Renal cortex interstitium (tissue), 11 donors: ENCODE results near the gene SAMSN1. TPM values are rescaled to one million over a fixed set of nuclear protein-coding genes. Genes with fewer than 3 reads are reported as not detected.
"Not testable (repeated sequence)": the region's sequence is repeated elsewhere in the genome, so short reads cannot be mapped to it uniquely, and the experiment has no call there.

Experiments
- DNase-seq, 11 donors: peaks; one replicate each; pipeline ENCODE4 v3.0.0-alpha.2; 2013; ENCODE audit warnings: low read depth in 9 of 11, low spot score in 4 of 11; ENCODE audit errors: extremely low read depth in 1 of 11
- polyA plus RNA-seq, 3 donors: library from polyadenylated mRNA; unstranded; fragments of 120-200 nt; gene quantifications; one replicate each; pipeline ENCODE4 v1.2.1, GENCODE V29; 2013; ENCODE audit not compliant: insufficient read length in 3 of 3

SAMSN1 gene
- polyA plus RNA-seq, 3 donors = 2.4 to 3.8 (median 3.8) TPM

DNA sequence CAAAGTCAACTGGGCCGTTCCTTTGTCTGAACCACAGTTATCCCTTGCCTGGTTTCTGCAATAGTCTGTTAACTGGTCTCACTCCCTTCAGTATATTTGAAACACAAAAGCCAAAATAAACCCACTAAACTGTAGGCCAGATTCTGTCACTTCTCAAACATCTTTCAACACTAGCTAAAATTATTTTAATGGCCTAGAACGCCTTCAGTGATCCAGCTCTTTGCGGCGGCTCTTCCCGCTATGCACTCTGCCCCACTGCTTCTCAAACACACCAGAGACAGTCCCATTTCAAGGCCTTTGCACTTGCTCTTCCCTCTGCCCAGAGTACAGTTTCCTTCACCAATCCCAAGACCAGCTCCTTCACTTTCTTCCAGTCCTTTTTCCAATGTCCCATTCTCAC is 9.2 kb downstream of the SAMSN1 start:
- no peak for DNase-seq

DNA sequence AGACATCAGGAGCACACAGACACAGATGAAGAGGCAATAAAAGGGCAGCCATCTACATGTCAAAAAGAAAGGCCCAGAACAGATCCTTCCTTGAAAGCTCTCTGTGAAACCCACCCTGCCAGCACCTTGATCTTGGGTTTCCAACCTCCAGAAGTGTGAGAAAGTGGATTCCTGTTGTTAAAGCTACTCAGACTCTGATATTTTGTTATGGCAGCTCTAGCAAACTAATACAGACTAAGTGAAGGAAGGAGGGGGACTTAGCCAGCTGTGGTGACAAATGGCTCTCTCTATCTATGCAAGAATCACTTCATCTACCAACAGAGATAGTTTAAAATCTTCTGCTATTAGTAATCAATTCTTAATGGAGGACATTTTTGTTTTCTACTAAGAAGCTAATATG is 10.4 kb downstream of the SAMSN1 start:
- DNase-seq = no peak

DNA sequence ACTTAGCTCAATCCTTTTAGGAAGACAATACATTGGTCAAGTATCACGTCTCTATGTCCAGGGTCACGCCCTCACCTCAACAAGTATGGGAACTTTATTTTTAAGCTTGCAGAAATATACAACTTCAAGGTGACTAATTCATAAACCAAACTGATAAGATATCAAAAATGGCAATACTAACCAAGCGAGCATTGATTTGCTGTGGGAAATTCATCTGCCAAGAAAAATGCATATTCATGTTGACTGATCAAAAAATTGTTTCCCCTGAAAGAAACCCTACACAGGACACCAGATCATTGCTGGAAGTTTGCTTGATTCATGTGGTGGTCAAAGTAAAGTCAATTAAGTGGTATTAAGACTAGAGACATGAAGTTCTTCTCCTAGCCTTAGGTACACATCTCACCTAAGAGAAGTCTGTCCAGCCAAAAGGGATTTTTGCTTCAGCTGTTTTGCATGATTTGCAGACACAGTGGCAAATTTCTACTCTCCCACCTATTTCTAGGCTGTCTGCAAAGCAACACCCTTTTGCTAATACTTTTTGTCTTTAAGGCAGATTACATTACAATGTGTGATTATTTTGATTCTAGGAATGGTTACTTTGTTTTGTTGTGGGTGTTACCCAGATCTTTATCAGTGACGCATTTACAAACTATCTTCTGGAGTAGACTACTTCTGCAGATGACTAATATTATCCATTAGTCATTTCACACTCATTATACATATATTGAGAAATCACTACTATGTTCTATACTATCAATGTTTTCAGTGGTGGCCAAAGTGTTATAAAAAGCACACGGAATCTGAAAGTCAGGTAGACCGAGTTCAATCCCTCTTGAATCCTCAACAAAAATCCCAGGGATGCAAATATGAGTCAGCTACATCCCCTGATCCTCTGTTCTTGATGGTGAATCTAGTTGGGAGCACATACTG is 12.4 kb downstream of the SAMSN1 start:
- no peak for DNase-seq

DNA sequence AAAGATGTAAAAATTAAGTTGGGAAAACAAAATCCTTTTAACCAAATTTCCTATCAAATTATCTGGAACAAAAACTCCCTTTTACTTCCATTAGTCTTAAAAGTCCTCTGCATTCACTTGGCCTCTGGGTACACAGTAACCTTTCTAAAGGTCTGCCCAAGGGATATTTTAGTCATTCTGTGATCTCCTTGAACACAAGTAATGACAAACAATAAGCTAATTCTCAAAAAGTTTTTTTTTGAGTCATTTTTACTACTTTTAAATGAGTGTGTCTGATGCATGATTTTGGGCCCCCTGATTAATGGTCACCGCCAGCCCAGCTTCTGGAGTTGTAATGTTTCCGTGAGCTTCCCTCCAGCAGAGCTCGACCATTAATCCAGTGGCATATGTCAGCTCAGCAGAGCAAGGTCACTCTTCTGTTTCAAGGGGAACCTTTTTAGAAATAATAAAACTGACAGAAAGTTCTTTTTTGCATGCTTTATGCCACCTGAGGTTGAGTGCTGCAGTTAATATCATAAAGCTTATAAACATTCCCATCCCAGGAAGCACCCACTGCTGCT is 14.3 kb downstream of the SAMSN1 start:
- DNase-seq = peak; percentile 11 to 58 (median 25)

DNA sequence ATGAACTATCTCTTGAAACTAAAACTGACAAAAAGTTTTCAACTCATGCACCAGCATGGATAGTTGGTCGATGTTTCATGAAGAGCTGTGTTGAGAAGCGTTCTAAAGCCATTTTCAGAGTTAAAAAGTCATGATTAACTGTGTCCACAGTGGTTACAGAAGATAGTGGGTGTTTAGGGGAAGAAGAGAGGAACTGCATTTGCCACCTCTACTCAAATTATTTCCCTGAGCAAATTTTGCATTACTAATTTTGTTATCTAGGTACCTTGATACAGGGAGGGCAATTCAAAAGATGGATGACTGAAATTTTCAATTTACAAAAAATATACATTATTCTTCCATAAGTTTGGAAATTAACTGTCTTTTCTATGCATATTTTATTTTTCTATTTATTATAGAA is 15.5 kb downstream of the SAMSN1 start:
- DNase-seq = no peak

DNA sequence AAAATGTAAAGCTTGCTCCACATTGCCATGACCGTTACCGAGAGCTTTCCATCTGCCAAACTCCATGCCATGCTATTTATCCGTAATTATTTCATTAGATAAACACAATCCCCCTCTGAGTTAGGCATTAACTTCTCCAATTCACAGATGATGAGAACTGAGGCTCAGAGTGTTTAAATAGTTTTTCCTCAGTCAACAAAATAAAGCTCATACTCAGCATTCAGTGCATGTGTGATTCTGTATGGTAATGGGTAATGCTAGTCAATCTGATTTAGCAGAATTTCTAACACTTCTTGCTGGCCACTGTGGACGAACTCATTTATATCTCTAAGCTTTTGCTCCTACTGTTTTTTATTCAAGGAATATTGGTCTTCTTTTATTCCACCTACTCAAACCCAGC is 17.3 kb downstream of the SAMSN1 start:
- DNase-seq = no peak

DNA sequence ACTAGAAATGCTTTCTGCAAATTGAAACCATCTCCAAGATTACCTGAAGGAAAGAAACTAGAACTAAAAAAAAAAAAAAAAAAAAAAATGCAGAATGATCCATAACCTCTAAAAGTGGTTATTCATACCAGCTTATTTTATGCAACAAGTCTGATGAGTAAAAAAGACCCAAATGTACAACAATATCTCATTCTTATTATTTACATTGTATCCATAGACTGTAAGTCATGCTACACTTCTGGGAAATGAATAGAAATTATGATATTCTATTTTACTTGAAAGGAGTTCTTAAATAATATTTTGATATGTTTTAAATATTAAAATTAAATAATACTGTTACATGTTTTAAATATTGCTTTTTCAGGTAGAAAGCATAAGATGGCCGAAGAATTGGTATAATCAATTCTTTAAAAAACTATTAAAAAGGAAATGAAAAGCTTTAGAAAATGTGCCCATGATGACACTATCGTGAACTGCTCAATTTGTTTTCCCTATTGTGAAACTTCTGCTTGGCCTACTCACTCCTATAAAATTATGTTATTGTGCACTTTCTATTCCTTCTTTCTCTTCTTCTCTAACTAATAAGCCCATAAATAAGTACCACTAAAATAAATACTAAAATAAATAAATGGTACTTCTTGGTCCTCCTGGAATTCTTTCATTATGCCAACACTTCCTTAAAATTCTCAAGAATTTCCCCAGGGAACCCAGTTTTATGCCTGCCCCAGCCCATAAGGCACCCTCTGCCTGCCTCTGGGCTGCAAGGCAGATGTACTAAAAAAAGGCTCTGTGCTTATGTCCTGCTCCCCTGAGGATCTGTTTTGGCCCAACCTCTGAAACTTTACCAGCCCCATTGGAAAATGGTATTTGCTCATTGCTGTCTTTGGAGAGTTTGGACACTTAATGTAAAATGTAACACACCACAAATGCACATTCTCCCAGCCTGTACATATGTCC is 18.1 kb downstream of the SAMSN1 start:
- DNase-seq = no peak

DNA sequence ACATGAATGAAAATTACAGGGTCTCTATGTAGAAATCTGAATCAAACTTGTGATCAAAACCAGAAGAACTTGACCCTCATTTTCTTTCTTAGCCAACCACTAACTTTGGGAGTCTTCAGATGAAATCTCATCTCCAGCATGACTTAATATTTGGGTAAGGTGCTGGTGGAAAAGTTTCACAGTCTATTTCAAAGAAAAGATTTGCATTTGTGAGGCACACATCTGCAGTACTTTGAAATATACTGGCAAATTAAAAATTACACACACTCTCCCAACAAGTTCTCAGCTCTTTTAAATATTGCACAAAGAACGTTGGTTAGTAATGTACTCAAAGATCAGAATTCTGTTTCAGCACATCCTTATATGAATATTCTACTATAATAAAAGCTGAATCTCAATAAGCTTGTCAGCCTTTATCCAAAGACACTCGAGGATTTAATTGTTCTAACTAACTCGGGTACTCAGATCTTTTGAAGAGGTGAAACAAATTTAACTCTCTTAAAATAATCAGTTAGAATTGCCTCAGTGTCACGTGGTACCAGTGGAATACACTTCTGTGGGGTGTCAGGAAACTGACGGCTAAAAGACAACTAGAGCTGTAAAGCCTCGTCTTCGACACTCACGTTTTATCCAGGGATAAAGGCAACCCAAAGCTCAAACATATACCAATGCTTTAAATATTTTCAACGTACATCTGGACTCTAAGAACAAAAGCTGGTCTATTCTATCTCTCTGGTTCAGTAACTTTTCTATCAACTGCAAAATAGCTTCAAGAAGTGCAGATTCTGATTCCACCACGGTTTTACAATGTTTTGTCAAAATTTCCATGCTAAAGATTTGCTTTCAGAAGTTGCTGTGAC is 19.0 kb downstream of the SAMSN1 start:
- no peak for DNase-seq

DNA sequence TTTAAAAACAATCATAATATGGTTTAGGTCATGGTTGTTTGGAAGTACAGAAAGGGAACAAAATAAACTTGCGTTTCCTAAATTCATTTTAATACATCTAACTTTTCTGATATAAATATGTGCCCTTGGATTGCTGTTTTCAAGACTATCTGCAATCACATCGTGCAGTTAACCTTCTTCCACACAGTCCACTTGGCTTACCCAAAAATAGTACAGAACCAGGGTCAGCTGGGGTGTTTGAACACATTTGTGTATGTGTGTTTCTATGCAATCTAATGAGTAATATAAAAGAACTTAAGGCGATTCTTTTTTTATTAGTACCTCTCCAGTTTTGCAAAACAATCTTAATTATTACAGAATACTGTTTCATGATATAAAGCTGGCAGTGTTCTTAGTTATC is 19.9 kb downstream of the SAMSN1 start:
- DNase-seq = no peak

DNA sequence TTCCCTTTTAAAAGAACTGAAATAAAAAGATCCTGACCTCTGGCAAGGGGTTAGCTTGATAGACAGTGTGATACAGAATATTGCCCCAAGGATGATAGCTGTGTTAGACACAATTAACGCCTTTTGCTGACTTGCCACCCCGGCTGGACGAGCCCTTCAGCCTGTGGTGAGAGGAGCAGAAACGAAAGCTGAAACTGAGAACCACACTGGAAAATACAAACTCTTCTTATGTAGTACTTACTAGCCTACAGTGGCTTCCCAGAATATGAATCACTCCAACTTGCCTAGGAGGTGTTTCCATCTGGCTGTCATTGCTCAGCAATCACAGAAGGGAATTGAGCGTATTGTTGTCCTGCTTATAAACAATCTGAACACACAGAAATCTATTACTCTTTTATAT is 22.9 kb downstream of the SAMSN1 start:
- DNase-seq = no peak

DNA sequence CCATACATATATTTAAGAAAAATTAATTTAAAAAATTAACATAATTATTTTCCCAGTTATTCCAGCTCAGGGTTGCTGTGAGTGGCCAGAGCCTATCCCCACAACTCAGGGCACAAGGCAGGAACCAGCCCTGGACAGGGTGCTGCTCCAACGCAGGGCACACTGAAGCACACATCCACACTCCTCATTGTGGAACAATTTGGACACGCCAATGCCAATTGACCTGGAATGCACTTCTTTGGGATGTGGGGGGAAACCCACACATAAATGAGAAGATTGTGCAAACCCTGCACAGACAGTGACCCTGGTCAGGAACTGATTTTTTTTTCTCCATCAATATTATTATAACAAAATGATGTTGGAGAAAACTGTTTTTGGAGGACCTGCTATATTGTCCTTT is 23.4 kb downstream of the SAMSN1 start:
- DNase-seq = no peak

DNA sequence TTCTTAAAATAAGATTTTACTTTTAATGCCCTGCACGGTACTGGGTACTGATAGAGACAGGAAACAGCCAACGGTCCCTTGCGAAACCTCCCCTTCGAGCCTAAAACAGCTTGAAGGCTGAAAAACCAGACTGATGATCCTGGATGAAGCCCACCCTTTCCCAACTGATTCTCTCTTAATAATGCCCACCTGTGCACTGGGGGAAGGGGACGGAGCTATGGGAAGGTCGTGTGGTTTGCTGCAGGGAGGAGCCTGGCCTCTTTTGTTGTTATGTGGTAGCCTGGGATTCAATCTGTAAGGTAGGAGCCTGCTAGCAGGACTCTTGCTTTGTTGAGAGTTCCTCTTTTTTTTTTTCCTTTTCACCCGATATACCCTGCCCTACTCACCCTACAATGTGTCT is 25.6 kb downstream of the SAMSN1 start:
- DNase-seq = no peak

DNA sequence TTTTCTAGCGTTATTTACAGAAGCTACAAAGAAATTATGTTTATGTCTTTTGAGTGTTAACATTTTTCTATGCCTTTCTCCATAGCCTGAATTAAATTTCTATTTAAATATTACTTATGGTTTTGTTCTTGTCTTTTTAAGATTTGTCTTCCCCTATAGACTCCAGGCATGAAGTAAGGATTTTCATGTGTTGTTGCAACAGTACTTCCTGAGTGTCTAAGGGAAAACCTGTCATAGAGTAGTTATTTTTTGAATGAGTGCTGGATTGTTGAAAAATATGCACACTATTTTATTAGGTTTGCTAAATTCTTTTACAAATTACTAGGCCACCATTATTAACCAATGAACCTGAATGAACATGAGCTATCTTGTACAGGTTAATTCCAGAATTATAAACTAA is 27.1 kb downstream of the SAMSN1 start:
- DNase-seq = no peak

DNA sequence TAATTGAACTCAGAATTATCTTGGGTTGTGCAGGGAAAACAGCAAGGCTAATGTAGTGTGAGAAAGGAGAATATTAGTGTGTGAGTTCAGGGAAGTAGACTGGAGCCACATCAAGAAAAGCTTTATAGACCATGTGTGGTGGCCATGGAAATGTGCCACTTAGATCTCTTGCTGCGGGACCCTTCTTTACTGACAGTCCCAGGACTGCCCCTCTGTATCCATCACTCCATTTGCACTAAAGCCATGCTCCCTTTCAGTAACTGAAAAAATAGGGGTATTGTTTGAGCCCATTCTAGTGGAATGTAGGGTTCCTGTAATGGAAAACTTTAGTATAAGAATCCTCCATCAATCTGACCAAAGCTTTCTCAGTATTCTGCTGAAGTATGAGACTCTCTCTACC is 32.3 kb downstream of the SAMSN1 start:
- no peak for DNase-seq

DNA sequence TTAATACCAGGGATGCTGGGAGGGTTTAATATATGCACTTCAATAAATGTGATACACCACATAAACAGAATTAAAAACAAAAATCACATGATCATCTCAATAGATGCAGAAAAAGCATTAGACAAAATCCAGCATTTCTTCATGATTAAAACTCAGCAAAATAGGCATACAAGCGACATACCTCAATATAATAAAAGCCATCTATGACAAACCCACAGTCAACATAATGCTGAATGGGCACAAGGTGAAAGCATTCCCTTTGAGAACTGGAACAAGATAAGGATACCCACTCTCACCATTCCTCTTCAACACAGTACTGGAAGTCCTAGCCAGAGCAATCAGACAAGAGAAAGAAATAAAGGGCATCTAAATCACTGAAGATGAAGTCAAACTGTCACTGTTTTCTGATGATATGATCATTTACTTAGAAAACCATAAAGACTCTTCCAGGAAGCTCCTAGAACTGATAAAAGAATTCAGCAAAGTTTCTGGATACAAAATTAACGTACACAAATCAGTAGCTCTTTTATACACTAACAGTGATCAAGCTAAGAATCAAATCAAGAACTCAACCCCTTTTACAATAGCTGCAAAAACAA is 39.2 kb downstream of the SAMSN1 start:
- not testable (repeated sequence) for DNase-seq

DNA sequence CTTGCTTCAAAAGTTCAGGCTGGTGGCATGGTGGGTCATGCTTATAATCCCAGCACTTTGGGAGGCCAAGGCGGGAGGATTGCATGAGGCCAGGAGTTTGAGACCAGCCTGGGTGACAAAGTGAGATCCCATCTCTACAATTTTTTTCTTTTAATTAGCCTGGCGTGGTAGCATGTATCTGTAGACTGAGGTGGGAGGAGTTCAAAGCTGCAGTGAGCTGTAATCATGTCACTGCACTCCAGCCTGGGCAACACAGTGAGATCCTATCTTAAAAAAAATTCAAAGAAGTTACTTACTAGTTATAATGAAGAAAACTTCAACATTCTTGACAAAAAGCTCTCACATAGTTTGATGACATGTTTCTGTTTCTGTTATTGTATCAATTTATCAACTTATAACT is 45.2 kb downstream of the SAMSN1 start:
- no peak for DNase-seq

DNA sequence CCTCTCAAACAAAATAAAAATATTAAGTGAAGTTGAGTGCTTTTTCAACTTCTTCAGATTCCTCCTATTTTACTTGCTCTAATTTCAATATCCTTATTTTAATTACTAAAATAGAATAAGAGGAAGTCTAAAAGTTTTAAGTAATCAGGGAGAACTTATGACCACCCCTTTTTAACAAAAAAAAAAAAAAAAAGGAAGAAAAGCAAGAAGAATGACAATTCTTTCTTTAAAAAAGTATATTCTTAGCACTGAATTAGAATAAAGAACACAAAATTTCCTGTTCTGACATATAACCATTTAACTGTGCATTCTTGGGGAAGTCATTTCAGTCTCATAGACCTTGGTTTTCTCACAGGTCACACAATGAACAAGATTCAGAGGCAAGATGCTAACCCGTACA is 46.8 kb downstream of the SAMSN1 start:
- DNase-seq = no peak

DNA sequence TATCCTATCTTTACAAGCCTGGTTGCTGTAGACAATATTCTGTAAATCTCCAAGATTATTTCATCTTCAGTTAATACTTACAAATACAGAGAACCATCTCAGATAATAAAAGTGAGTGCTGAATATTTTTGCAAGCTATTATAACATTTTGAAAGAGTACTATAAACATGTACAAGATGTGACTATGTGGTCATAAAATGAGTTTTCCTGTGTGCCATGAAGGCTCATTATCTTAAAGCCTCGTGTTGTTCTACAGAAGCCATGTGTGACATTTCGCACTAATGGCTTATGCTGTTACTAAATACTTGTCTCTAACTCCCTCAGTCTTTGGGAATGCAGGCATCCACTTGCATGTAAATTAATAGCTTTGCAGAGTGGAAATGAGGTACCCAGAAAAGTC is 48.3 kb downstream of the SAMSN1 start:
- no peak for DNase-seq
